RWPE1 (cell line): ENCODE measurements around the gene GPR119.
"Not testable (repeated sequence)": the region's sequence is repeated elsewhere in the genome, so short reads cannot be mapped to it uniquely, and the experiment has no call there.

ENCODE experiments used
- CTCF ChIA-PET: fragments of 350-600 bp; sonication (Branson Sonifier 250); formaldehyde crosslinking; extraction: SDS; loops from one replicate; lab custom pipeline; 2021; lab: Yijun Ruan, JAX
- POLR2A ChIA-PET: fragments of 400-600 bp; formaldehyde crosslinking; extraction: SDS; loops from one replicate; lab custom pipeline; 2020; ENCODE audit warnings: antibody characterized with exemption; ENCODE audit not compliant: low non-redundant PET; lab: Yijun Ruan, JAX
- DNase-seq: peaks from one replicate; pipeline ENCODE4 v3.0.0; 2012; ENCODE audit warnings: low spot score
- H3K27ac ChIP-seq: fragments of 450-650 bp; 2 replicates; pipeline ENCODE4 v1.5.1; 2017
- TF ChIP-seq, protein P1 (sequence below): fragments of 450-650 bp; conservative IDR thresholded peaks from 2 replicates; pipeline ENCODE4 v1.5.1; 2017; ENCODE audit warnings: low read depth, mild to moderate bottlenecking

The GPR119 gene

DNA sequence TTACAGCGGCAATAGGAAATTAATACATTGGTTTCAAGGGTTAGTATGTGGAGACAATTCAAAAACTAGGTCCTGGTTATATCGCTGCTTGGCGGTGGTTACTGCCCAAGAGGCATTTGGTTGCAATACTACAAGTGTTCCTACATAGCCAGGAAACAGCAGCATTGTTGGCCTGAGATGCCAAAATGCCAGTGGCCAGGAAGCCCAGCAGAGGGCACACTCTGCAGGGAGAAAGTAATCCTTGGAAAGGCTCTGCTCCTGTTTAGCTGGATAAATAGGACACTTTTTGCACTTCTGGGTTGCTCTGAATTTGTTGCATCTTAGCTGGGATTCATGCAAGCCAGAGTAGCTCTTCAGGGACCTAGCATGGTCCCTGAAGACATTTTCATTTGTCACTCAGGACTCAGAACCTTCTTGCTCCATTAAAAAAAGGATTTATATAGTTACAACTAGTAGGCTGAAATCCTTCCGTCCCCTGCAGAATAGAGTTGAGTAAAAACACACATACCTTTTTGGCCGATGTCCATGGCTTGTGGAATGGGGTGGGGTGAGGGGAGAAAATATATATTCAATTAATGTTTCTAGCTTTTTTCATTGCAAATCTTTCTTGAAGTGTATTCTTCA, 8.1 kb upstream of the GPR119 start:
- TF ChIP-seq, protein P1, sequence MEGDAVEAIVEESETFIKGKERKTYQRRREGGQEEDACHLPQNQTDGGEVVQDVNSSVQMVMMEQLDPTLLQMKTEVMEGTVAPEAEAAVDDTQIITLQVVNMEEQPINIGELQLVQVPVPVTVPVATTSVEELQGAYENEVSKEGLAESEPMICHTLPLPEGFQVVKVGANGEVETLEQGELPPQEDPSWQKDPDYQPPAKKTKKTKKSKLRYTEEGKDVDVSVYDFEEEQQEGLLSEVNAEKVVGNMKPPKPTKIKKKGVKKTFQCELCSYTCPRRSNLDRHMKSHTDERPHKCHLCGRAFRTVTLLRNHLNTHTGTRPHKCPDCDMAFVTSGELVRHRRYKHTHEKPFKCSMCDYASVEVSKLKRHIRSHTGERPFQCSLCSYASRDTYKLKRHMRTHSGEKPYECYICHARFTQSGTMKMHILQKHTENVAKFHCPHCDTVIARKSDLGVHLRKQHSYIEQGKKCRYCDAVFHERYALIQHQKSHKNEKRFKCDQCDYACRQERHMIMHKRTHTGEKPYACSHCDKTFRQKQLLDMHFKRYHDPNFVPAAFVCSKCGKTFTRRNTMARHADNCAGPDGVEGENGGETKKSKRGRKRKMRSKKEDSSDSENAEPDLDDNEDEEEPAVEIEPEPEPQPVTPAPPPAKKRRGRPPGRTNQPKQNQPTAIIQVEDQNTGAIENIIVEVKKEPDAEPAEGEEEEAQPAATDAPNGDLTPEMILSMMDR, result peak; percentile 68
- ChIA-PET CTCF (interaction anchor here (0.6 to 1.5 kb wide), 8 partner anchors 9 to 1596 kb away, joined by 3 to 11 read pairs (median 3); no protein-coding TSS in a partner anchor), POLR2A (no interaction called here)
- DNase-seq, result peak; percentile 45
- no peak overlapping the region for H3K27ac ChIP-seq

DNA sequence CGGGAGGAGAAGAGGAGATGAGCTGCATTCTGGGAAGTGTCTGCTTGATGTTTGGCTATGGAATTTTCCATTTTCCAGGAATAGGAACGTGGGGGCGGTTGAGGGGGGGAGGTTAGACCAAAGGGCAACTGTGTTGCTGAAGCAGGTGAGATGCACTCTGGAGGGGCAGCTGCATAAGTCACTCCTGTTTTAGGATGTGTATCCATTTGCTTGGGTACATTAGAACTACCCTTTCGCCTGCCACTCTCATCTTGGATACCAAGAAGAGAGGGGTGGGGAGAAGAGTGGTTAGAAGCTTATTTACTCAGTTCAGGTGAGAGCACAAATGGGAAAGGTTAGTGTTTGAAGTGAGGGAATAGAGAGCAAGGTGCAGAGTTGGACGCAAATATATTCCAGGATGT, 934 bp upstream of the GPR119 start:
- ChIA-PET POLR2A (no interaction called here), CTCF (no interaction called here)
- no peak for DNase-seq
- H3K27ac ChIP-seq, result no peak overlapping the region
- TF ChIP-seq, protein P1, result no peak

DNA sequence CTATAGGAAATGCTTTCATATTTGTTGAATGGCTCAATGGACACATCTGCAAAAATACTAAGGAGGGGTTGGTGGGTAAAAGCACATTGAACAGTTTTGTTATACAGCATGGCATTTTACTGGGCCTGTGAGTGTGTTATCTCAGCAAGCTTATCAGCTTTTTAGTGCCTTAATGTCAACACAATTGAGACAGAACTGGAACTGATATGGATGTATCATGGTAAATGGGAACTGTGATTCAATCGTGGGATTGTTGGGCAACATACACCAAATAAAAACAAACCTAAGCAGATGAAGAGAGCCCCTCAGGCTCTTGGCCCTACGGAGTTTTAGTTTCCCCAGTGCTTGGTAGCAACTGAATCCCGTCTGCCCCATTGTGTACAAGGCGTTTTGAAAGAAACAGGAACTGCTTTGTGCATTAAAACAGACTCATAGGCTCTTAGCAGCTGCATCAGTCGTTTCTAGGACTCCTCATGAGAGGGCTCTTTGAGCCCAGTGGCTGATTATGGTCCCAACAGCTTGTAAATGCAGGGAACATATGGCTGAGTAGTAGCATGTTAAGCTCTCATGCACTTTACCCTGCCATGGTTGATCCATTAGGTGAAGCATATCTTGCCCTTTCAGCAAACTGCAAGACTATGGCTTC, 7.3 kb downstream of the GPR119 start:
- CTCF ChIA-PET, result no interaction called here

DNA sequence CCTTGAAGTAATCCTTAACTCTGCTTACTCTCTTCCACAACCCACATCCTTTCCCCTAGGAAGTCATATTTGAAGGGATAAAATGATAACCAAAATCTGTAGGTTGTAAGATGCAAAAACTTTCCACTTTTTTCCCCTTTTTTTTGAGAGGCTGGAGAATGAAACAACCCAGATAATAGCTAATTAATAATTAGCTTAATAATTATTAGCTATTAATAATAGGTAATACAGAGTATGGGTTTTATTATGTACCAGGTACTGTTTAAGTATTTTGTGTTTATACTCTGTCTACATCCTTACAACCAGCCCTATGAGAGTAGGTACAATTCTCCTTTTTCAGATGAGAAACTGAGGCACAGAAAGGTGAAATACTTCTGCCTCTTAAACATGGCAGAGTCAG, 9.4 kb downstream of the GPR119 start:
- ChIA-PET CTCF (no interaction called here), POLR2A (no interaction called here)
- no peak overlapping the region for H3K27ac ChIP-seq
- DNase-seq, result no peak
- TF ChIP-seq, protein P1, result no peak

More for the DNA sequence above, 7.3 kb downstream of the GPR119 start:
- TF ChIP-seq, protein P1, result no peak
- DNase-seq, result no peak
- H3K27ac ChIP-seq, result no peak overlapping the region
- POLR2A ChIA-PET, result no interaction called here

DNA sequence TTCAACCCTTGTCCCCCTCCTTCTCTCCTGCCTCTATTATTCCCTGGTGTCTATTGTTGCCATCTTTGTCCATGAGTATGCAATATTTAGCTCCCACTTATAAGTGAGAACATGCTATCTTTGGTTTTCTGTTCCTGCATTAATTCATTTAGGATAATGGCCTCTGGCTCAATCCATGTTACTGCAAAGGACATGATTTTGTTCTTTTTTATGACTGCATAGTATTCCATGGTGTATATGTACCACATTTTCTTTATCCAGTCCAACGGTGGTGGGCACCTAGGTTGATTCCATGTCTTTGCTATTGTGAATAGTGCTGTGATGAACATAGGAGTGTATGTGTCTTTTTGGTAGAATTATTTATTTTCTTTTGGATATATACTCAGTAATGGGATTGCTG, 33.4 kb downstream of the GPR119 start:
- CTCF ChIA-PET, result interaction anchor here (0.7 kb wide), 1 partner anchor 565 kb away, joined by 3 read pairs; no protein-coding TSS in a partner anchor
- H3K27ac ChIP-seq, DNase-seq, POLR2A ChIA-PET: not testable (repeated sequence)

DNA sequence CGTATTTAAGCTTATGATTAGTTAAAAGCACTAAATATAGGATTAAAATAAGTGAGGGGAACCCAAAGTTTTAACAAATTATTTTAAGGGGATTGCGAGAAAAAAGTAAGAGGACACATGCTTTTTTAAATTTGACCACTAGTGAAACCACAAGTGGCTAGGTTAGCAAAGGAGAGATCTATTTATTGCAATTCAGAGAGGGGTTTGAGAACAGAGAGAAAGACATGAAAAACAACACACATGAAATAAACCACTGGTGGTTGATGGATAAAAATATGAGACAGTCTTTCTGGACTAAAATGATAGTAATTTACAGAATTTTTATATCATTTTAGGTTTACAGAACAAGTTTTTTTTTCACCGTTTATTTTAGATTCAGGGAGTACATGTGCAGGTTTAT, 33.9 kb downstream of the GPR119 start:
- TF ChIP-seq, protein P1, result no peak
- ChIA-PET POLR2A (no interaction called here), CTCF (interaction anchor here (0.7 kb wide), 1 partner anchor 565 kb away, joined by 3 read pairs; no protein-coding TSS in a partner anchor)
- no peak for DNase-seq
- H3K27ac ChIP-seq, result no peak overlapping the region

DNA sequence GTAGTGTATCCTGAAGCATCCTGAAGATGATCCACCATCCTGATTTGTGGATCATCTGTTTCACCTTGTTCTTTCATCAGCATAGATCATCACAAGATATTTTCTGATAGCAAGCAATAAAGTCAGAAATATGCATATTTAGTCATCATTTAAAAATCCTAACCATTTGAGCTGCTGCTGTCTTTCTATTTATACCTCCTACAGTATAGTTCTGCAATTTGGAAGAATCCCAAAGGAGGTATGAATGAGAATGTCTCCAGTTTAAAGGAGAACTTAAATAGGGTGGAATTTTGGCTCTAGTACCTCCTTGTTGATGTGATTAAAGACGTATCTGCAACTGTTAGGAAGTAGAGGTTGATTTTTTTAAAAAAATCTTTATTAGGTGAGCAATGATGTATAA, 38.2 kb downstream of the GPR119 start:
- POLR2A ChIA-PET, result no interaction called here
- CTCF ChIA-PET, result no interaction called here
- no peak for DNase-seq

More for the DNA sequence above, 38.2 kb downstream of the GPR119 start:
- H3K27ac ChIP-seq, result no peak overlapping the region
- TF ChIP-seq, protein P1, result no peak
